Activated CD4-positive, alpha-beta T cell treated with anti-CD3 and anti-CD28 coated beads for 24 hours (primary cell): Measurements from ENCODE around the gene STARD4.
A peak's percentile ranks its signal among the peaks of the same experiment; 100 is the strongest.

ENCODE experiments used
- DNase-seq, 2 donors: peaks; one replicate each; pipeline ENCODE4 v3.0.0-alpha.2; 2020; ENCODE audit warnings: low read depth in 2 of 2

The STARD4 gene, protein sequence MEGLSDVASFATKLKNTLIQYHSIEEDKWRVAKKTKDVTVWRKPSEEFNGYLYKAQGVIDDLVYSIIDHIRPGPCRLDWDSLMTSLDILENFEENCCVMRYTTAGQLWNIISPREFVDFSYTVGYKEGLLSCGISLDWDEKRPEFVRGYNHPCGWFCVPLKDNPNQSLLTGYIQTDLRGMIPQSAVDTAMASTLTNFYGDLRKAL

DNA sequence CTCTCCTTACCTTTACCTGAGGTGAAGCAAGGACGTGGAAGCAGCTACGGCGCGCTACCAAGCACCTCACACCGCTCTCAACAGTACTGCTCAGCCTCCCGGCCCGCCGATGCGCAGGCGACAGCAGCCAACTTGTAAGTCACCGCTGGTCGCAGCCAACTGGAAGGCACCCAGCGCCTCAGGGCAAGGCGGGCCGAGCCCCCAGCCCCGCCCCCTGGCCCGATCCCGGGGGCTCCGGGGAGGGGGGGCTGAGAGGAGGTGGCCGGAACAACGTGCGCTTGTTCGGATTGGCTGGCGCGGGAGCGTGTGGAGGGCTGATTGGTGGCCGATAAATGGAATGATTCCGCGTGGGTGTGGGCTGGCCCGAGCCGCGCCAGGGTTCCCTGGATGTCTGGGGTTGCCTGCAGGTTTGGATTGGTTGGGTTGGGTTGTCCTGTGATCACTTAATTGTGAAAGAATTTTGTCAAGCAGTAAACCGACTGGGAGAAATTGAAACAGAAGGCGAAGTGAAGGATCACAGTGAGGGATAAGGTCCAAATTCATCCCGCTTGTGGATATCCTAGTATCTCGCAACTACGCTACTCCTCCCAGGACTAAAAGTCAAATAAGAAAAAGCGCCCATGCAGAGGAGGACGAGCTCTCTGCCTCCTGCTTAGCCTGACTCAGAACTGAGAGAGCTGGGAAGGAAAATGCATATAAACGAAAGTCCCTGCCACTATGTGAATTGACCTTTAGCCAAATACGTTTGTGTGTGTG, at the start of gene STARD4:
Gene STARD4, minus strand, starts transcription at position 161 of the 756 bp plus-strand sequence. CDS start 5,102 bp downstream, outside the sequence.
- peak; percentile 83 to 85 for DNase-seq

DNA sequence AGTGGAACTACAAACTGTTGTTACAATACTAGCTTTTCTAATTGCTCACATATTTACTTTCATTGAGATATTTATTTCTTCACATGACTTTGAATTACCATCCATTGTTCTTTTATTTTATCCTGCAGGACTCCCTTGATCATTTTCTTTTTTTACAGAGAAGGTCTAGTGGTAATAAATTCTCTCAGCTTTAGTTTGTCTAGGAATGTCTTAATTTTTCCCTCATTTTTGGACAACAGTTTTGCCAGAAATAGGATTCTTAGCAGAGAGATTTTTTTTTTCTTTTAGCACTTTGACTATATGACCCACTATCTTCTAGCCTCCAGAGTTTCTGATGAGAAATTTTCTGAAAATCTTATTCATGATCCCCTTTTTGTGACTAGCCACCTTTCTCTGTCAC, 47.3 kb upstream of the STARD4 start:
- DNase-seq = no peak

DNA sequence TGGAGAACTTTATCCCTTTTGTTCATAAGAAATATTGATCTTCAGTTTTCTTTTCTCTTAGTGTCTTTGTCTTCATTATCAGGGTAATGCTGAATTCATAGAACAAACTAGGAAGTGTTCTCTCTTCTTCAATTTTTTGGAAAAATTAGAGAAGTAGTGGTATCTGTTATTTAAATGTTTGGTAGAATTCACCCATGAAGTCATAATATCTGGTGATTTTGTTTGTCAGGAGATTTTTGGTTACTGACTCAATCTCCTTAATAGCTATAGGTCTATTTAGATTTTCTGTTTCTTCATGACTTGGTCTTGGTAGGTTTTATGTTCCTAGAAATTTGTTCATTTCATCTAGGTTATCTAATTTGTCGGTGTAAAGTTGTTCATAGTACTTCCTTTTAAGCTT, 45.4 kb upstream of the STARD4 start:
- no peak for DNase-seq

DNA sequence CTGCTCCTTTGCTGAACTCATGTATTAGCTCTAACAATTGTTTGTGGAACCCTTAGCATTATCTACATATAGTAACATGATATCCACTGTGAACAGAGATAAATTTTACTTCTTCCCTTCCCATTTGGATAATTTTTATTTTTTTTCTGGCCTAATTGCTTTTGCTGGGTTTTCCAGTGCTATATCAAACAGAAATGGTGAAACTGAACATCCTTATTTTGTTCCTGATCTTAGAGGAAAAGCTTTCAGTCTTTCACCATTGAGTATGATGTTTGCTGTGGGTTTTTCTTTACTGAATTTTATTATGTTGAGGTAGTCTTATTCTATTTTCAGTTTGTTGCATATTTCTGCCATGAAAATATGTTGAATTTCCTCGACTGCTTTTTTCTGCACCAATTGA, 44.8 kb upstream of the STARD4 start:
- no peak for DNase-seq

DNA sequence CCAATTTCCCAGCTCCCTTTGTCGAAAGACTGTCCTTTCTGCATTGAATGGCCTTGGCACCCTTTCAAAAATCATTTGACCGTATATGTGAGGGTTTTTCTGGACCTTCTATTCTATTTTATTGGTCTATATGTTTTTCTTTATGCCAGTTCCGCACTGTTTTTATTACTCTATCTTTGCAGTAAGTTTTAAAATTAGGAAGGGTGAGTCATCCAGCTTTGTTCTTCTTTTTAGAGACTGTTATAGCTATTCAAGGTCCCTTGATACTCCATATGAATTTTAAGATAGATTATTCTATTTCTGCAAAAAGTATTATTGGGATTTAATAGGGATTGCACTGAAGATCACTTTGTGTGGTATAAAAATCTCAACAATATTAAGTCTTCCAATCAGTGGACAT, 44.2 kb upstream of the STARD4 start:
- DNase-seq = no peak

GRCh38 chr5:111555760-111556159, 43.4 kb upstream of the STARD4 start:
- DNase-seq = no peak

- no peak for DNase-seq
These were observed 41.5 kb upstream of the STARD4 start for GRCh38 chr5:111553868-111554267.

DNA sequence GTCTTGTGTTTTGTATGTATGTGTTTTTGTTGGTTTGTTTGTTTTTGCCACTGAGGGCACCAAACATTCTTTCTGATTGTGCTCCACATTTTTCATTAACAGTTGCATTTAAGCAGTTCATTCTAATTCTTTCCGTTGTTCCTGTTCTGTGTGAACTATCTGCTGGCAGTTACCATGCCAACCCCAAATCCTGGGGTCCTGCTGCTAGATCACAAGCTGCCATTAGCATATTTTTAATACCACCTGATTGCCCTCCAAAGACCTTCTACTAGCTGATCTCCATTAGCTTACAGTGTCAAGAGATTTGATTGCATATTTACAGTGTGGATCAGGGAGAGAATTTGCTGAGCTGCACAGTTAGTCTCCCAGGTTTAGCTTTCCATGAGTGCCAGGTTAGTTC, 40.6 kb upstream of the STARD4 start:
- no peak for DNase-seq

DNA sequence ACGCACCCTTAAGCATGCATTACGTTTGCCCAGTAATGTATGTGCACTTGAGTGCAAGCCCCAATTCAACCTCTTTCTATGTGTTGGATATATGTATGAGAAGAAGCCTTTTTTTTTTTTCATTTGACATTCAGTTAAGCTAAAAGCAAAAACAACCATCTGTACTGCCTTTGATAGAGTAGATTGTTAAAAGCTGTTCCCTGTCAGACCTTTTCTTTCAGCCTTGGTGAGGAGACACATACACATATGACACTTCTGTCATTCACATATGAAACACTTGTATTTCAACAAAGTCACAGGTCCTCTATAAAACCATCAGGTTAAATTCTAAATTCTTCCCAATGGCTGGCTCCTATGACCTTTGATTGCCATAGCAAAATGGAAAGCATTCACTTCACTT, 40.2 kb upstream of the STARD4 start:
- DNase-seq = no peak

DNA sequence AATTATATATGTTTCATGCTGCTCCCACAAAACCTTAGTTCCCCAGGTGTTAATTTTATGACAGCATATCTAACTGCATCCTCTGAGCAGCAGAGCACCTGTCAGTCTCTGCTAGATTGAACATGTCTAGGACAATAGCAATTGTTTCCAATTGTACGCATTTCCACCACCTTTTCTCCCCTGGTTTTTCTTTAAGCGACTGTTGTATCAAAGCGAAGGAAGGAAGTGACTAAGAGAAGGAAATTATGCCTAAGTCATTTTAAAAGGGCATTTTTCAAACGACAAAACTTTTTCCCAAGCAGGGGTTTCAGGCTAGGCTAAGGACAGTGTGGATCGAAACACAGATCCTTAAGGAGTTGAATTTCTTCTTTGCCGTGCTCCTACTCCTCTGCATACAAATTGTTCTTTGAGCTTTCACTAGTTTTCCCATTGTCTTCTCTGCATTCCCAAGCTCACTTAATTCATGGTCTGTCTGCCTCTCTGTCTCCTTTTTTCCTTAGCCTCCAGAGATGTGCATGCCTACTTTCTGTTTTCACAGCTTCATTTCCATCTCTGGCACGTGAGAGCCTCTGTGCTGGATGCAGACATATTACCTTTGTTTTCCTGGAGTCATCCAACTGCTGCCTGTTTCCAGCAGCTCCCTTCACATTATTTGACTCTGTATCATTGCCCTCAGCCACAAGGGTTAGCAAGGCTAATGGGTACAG, 39.4 kb upstream of the STARD4 start:
- DNase-seq = no peak

GRCh38 chr5:111551161-111551560, 38.8 kb upstream of the STARD4 start:
- DNase-seq = no peak

- peak; percentile 56 to 73 for DNase-seq
These were observed 38.1 kb upstream of the STARD4 start for GRCh38 chr5:111550282-111551020.

DNA sequence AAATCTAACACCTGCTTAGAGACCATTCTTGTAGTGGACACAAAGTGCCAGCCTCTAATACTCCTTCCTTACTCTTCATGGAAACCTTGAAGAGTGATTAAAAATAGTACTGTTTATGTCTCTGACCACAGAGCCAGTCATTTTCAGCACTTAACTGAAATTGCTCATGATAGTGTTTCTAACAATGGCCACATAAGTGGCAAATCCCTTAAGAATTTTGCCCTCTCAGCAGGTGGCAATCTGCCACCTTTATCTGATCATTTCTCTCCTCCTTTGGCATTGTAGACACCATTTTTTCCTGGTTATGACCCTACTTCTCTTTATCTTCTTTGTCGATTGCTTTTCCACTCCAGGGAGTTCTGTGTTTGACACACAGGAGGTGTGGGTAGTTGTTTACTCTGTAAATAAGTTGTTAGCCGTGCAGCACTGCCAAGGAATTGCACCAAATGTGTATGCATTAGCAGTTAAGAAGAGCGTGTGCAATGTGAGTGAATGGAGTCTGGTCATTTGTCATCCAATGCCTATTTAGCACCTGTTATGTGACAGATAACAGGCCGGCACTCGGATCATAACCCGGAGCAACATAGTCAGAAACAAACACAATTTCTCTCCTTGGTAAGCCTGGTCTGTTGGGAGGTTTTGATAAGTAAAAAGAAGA, 36.8 kb upstream of the STARD4 start:
- DNase-seq = no peak

GRCh38 chr5:111548348-111548950, 36.1 kb upstream of the STARD4 start:
- no peak for DNase-seq

DNA sequence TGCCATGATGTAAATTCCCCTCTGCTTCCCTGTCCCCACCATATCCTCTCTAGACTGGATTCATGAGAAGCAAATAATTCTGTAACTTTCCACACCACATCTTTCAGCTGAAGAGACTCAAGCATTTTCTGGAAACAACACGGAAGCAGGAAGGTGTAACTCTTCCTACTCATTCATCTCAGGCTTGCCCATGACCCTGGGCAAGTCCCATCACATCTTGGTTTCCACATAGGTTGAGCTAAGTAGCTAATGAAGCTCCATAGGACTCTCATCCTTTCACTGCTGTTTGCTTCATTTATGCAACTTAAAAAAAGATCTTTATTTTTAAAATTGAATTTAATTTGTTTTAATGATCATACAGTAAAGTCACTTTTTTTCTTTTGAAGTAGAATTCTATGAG, 32.7 kb upstream of the STARD4 start:
- DNase-seq = no peak

- DNase-seq = no peak
These were observed 25.0 kb upstream of the STARD4 start for GRCh38 chr5:111537141-111538024.

GRCh38 chr5:111535879-111536549, 23.7 kb upstream of the STARD4 start:
- no peak for DNase-seq

DNA sequence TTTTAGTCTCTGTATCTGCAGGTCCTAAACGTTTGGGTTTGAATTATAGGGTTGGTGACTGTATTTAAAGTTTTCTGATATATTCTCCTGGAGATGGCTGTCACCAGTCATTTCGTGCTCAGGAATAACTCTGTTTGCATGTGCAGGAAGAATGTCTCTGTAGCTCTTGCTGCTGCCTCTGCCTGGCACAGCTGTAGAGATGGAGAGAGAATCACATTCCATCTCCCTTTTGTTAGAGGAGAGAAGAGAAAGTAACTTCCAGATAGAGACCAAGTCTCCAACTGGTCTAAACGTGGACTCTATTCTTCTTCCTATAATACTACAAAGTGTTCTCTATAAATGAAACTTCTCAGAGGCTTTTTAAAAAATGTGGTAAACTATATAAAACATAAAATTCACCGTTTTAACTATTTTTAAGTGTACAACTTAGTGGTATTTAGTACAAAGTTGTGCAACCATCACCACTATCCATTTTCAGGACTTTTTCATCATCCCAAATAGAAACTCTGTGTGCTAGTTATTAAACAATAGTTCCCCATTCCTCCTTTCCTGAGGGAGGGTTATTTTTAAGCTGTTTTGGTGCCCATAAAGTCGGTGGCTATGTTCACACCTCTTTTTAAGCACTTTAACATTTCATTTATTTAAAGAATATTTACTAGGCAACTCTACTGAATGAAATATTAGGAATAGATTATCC, 20.7 kb upstream of the STARD4 start:
- DNase-seq = no peak

- DNase-seq = peak; percentile 36 to 54
These were observed 18.0 kb upstream of the STARD4 start for GRCh38 chr5:111530298-111530740.
